Coronary artery (tissue), 2 donors: Measurements from ENCODE around the gene CCBE1.

Source experiments
- DNase-seq: peaks from one replicate; pipeline ENCODE4 v3.0.0-alpha.2; 2017; ENCODE audit warnings: low spot score
- H3K27ac ChIP-seq, 2 donors: fragments of 200-600 bp; sonication (generic); one replicate each; pipeline ENCODE4 v1.5.1; 2016 to 2019
- H3K4me3 ChIP-seq: fragments of 200-600 bp; sonication (generic); 2 replicates; pipeline ENCODE4 v1.5.1; 2016; ENCODE audit warnings: mild to moderate bottlenecking, moderate library complexity
- CTCF ChIP-seq: fragments of 200-600 bp; sonication (generic); IDR thresholded peaks from one replicate; pipeline ENCODE4 v1.5.1; 2019; ENCODE audit warnings: antibody characterized with exemption

The CCBE1 gene

GRCh38 chr18:59501920-59502273 lies 195.3 kb downstream of the CCBE1 start:
- DNase-seq: no peak
- no peak overlapping the region for H3K4me3 ChIP-seq
- no peak for TF ChIP-seq CTCF
- H3K27ac ChIP-seq: no peak overlapping the region

GRCh38 chr18:59500765-59501164 lies 196.5 kb downstream of the CCBE1 start:
- H3K27ac ChIP-seq: no peak overlapping the region
- TF ChIP-seq CTCF: no peak
- DNase-seq: no peak
- no peak overlapping the region for H3K4me3 ChIP-seq

- H3K27ac ChIP-seq: no peak overlapping the region
- no peak for DNase-seq
- H3K4me3 ChIP-seq: no peak overlapping the region
- TF ChIP-seq CTCF: no peak
These were observed 198.6 kb downstream of the CCBE1 start for GRCh38 chr18:59498506-59499086.

- DNase-seq: no peak
- no peak for TF ChIP-seq CTCF
- H3K27ac ChIP-seq: no peak overlapping the region
- no peak overlapping the region for H3K4me3 ChIP-seq
These were observed 204.3 kb downstream of the CCBE1 start for GRCh38 chr18:59492756-59493421.

- DNase-seq: no peak
- TF ChIP-seq CTCF: no peak
- Histone ChIP-seq H3K4me3 (no peak overlapping the region), H3K27ac (no peak overlapping the region)
These were observed 208.3 kb downstream of the CCBE1 start for GRCh38 chr18:59488899-59489298.

- TF ChIP-seq CTCF: no peak
- Histone ChIP-seq H3K4me3 (no peak overlapping the region), H3K27ac (no peak overlapping the region)
- no peak for DNase-seq
These were observed 211.8 kb downstream of the CCBE1 start for GRCh38 chr18:59485382-59485781.
